Epithelial cell of esophagus (primary cell): Measurements from ENCODE around the gene CCDC88A.
"Not testable (repeated sequence)": the region's sequence is repeated elsewhere in the genome, so short reads cannot be mapped to it uniquely, and the experiment has no call there.

Experiments
- DNase-seq: peaks from one replicate; pipeline ENCODE4 v3.0.0; 2010; ENCODE audit warnings: low read depth
- H3K4me3 ChIP-seq: 2 replicates; pipeline ENCODE4 v1.5.1; 2011; ENCODE audit warnings: mild to moderate bottlenecking, low read length, control low read depth
- CTCF ChIP-seq: IDR thresholded peaks from 2 replicates; pipeline ENCODE4 v1.5.1; 2011; ENCODE audit warnings: low read depth, mild to moderate bottlenecking, low read length, control low read depth, inconsistent platforms; ENCODE audit not compliant: insufficient read depth; ENCODE audit errors: missing control alignments

Gene CCDC88A

GRCh38 chr2:55401124-55401523 is 18.5 kb downstream of the CCDC88A start:
- H3K4me3 ChIP-seq = no peak overlapping the region
- no peak for DNase-seq
- no peak for TF ChIP-seq CTCF

- TF ChIP-seq CTCF = no peak
- DNase-seq = no peak
- H3K4me3 ChIP-seq = no peak overlapping the region
Observed at GRCh38 chr2:55400332-55400731, 19.3 kb downstream of the CCDC88A start.

- no peak overlapping the region for H3K4me3 ChIP-seq
- no peak for TF ChIP-seq CTCF
- DNase-seq = no peak
Observed at GRCh38 chr2:55399815-55400214, 19.8 kb downstream of the CCDC88A start.

GRCh38 chr2:55395724-55396605 is 23.7 kb downstream of the CCDC88A start:
- H3K4me3 ChIP-seq = no peak overlapping the region
- DNase-seq = no peak
- TF ChIP-seq CTCF = no peak

- no peak overlapping the region for H3K4me3 ChIP-seq
- TF ChIP-seq CTCF = no peak
- DNase-seq = no peak
Observed at GRCh38 chr2:55391615-55392242, 27.9 kb downstream of the CCDC88A start.

GRCh38 chr2:55391155-55391554 is 28.5 kb downstream of the CCDC88A start:
- no peak for DNase-seq
- no peak for TF ChIP-seq CTCF

GRCh38 chr2:55385516-55385915 is 34.1 kb downstream of the CCDC88A start:
- DNase-seq, H3K4me3 ChIP-seq: not testable (repeated sequence)

More at GRCh38 chr2:55391155-55391554, 28.5 kb downstream of the CCDC88A start:
- no peak overlapping the region for H3K4me3 ChIP-seq
